ENCODE results near the gene IFT81. TPM values are rescaled to one million over a fixed set of nuclear protein-coding genes. Genes with fewer than 3 reads are reported as not detected.

The IFT81 gene
- total RNA-seq, 4 donors from 2014 or later, result 6.8 to 12.6 (median 9.7) TPM

DNA sequence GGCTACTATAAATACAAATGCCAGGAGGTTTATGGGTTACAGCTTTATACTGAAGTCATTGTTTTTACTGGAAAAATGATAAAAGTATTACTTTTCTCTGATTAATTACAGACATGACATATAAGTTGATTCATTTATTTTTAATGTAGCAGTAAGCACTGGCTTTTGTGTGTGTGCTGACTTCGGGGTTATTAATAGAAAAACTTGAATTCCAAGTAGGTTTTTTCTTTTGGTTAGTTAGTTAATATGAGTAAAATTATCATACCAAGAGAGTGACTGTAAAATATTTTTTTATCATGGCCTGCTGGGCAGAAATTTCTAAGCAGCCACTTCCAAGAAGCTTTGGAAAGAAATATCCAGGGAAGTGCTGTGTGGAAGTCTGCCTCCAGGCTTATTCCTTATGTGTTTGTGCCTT, 56.4 kb downstream of the IFT81 start:
- no peak overlapping the region for H3K4me3 ChIP-seq (ENCODE audit: low read depth, poor library complexity, severe bottlenecking)
- TF ChIP-seq POLR2A (IDR thresholded peaks at IDR 0.05), result no peak
- TF ChIP-seq, protein P1, sequence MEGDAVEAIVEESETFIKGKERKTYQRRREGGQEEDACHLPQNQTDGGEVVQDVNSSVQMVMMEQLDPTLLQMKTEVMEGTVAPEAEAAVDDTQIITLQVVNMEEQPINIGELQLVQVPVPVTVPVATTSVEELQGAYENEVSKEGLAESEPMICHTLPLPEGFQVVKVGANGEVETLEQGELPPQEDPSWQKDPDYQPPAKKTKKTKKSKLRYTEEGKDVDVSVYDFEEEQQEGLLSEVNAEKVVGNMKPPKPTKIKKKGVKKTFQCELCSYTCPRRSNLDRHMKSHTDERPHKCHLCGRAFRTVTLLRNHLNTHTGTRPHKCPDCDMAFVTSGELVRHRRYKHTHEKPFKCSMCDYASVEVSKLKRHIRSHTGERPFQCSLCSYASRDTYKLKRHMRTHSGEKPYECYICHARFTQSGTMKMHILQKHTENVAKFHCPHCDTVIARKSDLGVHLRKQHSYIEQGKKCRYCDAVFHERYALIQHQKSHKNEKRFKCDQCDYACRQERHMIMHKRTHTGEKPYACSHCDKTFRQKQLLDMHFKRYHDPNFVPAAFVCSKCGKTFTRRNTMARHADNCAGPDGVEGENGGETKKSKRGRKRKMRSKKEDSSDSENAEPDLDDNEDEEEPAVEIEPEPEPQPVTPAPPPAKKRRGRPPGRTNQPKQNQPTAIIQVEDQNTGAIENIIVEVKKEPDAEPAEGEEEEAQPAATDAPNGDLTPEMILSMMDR (IDR thresholded peaks at IDR 0.05), result no peak
- intact Hi-C loops (cut with DNase I; ENCODE audit: low total_unique reads), result no loop called here
- 44 to 49% methylated on average over 1 of the region's 1 CpG for WGBS, 2 donors
- no peak for DNase-seq (ENCODE audit: low spot score in 2 of 2)

DNA sequence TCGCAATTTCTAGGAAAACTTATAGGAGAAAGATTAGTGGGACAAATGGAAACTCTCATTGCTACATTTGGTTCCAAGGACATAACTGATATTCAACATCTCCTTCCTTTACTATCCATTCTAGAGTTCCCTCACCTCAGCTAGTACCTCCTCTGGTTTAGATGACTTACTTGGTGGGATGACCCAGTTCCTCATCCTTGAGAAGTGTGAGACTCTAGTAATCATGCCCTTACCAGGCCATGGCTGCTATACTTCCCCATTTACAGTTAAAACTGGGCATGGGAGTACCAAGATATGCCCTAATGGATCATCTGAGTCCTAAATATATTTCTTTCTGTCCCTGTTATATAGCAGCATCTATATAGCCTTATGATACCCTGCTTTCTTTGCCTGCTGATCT, 58.1 kb downstream of the IFT81 start:
- no peak for DNase-seq (ENCODE audit: low spot score in 2 of 2)
- H3K4me3 ChIP-seq (ENCODE audit: low read depth, poor library complexity, severe bottlenecking), result no peak overlapping the region
- intact Hi-C loops (cut with DNase I; ENCODE audit: low total_unique reads), result no loop called here
- 97 to 100% methylated on average over 1 of the region's 1 CpG for WGBS, 2 donors
- TF ChIP-seq, protein P1 (IDR thresholded peaks at IDR 0.05), result no peak
- TF ChIP-seq POLR2A (IDR thresholded peaks at IDR 0.05), result no peak

DNA sequence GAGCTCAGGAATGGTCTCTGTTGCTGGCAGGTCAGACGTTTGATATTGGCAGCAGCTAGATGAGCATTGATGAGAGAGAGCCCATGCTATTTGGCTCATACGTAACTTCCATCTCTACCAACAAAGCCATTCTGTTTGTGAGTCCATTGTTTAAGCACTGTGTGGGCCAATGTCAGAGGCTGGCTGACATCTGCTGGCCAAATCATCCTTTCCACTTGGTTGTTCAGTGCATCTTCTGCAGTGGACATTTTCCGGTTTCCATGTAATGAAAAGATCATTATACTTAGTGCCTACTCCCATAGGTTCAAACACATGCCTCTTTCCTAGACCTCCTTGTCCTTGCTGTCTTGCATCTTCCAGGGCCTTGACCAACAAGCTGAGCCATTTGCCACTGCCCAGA, 59.2 kb downstream of the IFT81 start:
- intact Hi-C loops (cut with DNase I; ENCODE audit: low total_unique reads), result no loop called here
- WGBS, 2 donors, result 90 to 98% methylated on average over 3 of the region's 3 CpGs
- TF ChIP-seq POLR2A (IDR thresholded peaks at IDR 0.05), result no peak
- TF ChIP-seq, protein P1 (IDR thresholded peaks at IDR 0.05), result no peak
- no peak overlapping the region for H3K4me3 ChIP-seq (ENCODE audit: low read depth, poor library complexity, severe bottlenecking)
- no peak for DNase-seq (ENCODE audit: low spot score in 2 of 2)

DNA sequence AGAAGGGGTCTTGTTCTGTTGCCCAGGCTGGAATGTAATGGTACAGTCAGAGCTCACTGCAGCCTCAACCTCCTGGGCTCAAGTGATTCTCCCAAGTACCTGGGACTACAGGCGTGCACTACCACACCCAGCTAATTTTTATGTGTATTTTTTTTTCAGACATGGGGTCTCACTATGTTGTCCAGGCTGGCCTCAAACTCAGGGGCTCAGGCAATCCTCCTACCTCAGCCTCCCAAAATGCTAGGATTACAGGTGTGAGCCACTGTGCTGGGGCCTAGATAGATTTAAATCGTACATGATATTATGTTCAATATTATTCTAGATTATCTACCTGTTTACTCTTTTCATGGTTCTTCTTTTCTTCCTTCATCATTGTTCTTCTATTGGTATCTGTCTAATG, 61.5 kb downstream of the IFT81 start:
- 100% methylated on average over 2 of the region's 2 CpGs for WGBS, 2 donors
- TF ChIP-seq POLR2A (IDR thresholded peaks at IDR 0.05), result no peak
- TF ChIP-seq, protein P1 (IDR thresholded peaks at IDR 0.05), result no peak
- DNase-seq (ENCODE audit: low spot score in 2 of 2), result no peak
- intact Hi-C loops (cut with DNase I; ENCODE audit: low total_unique reads), result no loop called here
- no peak overlapping the region for H3K4me3 ChIP-seq (ENCODE audit: low read depth, poor library complexity, severe bottlenecking)

DNA sequence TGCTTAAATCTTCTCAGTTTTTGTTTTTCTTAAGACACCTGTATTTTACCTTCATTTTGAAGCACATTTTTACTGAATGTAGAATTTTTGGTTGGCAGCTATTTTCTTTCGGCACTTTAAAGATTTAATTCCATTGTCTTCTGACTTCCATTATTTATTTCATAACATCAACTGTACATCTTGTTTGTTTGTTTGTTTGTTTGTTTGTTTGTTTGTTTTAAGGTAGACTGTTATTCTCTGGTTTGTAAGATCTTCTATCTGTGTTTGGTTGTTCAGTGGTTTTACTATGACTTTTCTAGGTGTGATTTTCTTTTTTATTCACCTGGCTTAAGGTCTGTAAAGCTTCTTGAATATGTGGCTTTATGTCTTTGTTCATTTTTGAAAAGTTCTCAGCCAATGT, 61.9 kb downstream of the IFT81 start:
- DNase-seq (ENCODE audit: low spot score in 2 of 2), result no peak
- 97 to 100% methylated on average over 1 of the region's 1 CpG for WGBS, 2 donors
- TF ChIP-seq, protein P1 (IDR thresholded peaks at IDR 0.05), result no peak
- TF ChIP-seq POLR2A (IDR thresholded peaks at IDR 0.05), result no peak
- H3K4me3 ChIP-seq (ENCODE audit: low read depth, poor library complexity, severe bottlenecking), result no peak overlapping the region
- intact Hi-C loops (cut with DNase I; ENCODE audit: low total_unique reads), result no loop called here

DNA sequence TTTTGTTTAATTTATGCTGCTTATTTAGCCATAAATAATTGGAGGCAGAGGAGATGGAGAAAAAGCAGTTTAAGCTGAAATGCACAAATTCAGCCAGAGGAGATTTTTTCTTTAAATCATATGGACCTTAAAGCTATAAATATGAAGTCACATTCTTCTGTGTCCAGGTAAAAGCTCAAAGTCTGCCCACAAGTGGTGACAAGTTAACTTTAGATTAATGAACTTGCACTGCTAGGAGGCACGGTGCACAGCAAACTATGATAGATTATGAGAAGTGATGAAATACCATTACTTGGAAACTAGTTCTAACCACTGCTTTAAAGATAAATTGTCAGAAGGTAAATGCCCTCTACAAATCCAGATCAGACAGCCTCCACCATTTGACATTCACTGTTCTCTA, 69.0 kb downstream of the IFT81 start:
- DNase-seq (ENCODE audit: low spot score in 2 of 2), result no peak
- H3K4me3 ChIP-seq (ENCODE audit: low read depth, poor library complexity, severe bottlenecking), result no peak overlapping the region
- TF ChIP-seq, protein P1 (IDR thresholded peaks at IDR 0.05), result no peak
- TF ChIP-seq POLR2A (IDR thresholded peaks at IDR 0.05), result no peak
- intact Hi-C loops (cut with DNase I; ENCODE audit: low total_unique reads), result no loop called here
- 76 to 84% methylated on average over 1 of the region's 1 CpG for WGBS, 2 donors
